GM15510 (cell line): ENCODE data around the gene GNS.

Experiments used
- POLR2A ChIP-seq: IDR thresholded peaks from 3 replicates; pipeline ENCODE4 v1.6.1; 2011; ENCODE audit warnings: borderline replicate concordance; ENCODE audit not compliant: insufficient read length; ENCODE audit errors: extremely low read depth

GNS gene

GRCh38 chr12:64680235-64680634, 79.0 kb downstream of the GNS start:
- no peak for TF ChIP-seq POLR2A

DNA sequence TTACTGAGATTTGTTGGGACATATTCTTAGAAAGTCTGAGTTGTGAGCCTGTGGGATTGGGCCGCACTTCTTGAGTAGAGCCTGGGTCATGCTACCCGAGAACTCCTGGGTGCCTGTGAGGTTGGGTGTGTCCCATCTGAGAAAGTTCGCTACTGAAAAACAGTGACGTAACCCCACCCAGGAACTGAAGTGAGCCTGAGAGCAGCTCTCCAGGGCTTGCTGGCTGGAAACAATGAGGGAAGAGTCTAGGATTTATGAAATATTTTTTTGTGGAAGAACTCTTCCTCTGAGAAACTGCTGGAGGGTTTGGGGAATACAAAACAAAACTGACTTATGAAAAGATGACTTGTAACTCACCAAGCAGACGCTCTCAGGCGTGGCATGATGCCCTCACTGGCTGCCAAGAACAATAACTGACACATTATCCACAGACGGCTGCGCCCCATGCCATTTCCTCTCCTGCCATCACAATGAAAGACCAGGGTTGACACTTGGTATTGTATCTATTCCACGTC, 79.7 kb downstream of the GNS start:
- no peak for TF ChIP-seq POLR2A

GRCh38 chr12:64678835-64679234, 80.4 kb downstream of the GNS start:
- no peak for TF ChIP-seq POLR2A

GRCh38 chr12:64678248-64678647, 81.0 kb downstream of the GNS start:
- TF ChIP-seq POLR2A: no peak

GRCh38 chr12:64675795-64676194, 83.4 kb downstream of the GNS start:
- TF ChIP-seq POLR2A: no peak

DNA sequence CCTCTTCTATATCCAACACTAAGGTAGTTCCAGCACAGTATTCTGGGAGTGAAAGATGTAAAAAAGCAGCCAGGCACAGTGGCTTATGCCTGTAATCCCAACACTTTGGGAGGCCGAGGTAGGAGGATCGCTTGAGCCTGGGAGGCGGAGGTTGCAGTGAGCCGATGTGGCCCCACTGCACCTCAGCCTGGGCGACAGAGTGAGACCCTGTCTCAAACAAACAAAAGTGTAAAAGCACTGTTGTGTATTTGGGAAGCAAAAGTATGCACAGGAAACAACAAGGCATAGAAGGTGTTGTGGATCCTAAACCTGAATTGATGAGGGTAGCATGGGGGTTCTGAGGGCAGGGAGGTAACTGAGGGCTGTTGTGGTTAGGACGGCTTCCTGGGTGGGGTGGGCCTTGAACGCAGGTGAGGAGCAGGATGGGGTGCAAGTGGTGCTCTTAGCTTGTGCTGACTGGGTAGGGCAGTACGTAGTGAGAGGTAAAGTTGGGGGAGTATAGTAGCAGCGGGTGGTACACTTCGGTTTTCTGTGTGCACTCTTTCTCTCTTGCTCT, 84.8 kb downstream of the GNS start:
- TF ChIP-seq POLR2A: no peak

DNA sequence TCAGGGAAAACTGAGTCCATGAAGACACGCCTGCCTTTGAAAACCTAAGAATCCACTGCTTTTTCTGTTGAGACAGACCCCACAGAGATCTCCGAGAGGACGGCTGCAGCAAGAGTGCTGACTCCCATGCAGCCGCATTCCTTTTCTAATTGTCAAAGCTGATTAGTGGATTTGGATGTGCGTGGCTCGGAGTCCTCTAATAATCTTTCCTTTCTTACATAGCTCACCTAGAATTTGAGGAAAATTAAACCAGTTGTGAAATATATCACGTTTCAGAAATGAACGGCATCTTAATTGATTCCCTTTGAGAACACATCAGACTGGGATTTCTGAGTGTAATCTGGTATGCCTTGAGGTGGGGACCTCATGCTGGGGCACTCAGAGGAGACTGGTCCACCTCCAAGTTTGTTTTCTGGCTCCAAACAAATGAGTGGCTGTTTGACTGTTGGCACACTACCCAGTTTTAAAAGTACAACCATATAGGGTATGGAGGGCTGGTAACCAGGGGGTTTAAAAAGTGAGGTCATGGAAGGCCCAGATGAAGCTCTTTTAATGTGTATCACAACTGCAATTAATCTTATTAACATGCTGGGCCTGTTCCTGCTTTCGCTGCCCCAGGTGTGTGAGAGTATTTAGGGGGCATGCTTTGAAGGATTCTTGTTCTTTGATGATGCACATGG, 85.6 kb downstream of the GNS start:
- TF ChIP-seq POLR2A: no peak

GRCh38 chr12:64672925-64673409, 86.2 kb downstream of the GNS start:
- no peak for TF ChIP-seq POLR2A

DNA sequence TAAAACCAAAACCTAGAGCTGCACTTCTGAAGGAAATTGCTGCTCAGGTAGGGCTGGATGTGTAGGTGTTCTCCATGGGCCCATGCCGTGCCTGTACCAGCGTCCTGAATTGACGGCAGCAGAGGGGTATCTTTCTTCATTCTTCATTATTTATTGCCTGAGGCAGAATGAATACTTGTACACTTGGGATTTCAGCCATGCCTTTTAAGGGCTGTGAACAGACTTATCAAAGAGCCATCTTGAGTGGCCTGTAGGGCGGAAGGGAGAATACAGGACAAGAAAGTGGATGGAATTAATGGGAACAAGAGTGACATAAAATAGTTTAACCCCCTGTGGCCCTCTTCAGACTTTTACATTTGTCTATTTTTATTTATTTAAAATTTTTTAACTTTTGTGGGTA, 87.5 kb downstream of the GNS start:
- TF ChIP-seq POLR2A: no peak

DNA sequence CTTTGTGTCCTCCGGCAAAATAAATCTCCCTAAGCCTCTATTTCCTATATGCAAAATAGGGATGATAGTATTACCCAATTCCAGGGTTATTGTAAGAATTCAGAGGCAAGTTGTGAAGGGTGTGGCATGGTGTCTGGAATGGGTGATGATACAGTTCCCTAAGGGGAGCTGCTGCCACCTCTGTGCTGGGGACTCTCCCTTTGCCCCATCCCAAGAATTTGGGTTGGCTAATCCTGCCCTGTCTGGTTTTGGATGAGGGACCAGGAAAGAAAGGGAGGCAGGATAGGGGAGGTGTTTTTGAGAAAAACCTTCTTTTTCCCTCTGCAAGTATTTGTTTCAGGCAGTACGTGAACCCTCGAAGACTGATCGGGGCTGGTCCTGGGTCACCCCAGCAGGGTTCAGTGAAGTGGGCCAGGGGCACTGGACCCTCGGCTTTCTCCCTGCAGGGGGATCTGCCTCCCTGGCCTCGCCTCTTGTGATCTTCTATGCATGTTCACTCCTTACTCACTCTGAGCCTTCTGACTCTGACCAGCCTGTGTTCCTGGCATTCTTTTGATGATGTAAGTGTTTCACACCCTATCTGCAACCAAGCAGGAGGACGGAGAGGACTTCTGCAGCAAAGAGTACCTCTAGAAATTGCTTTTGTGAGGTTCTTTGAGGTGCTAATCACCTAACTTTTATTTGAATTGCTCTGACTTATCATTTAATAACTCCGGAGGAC, 88.1 kb downstream of the GNS start:
- TF ChIP-seq POLR2A: no peak

GRCh38 chr12:64670019-64670418, 89.2 kb downstream of the GNS start:
- TF ChIP-seq POLR2A: no peak

DNA sequence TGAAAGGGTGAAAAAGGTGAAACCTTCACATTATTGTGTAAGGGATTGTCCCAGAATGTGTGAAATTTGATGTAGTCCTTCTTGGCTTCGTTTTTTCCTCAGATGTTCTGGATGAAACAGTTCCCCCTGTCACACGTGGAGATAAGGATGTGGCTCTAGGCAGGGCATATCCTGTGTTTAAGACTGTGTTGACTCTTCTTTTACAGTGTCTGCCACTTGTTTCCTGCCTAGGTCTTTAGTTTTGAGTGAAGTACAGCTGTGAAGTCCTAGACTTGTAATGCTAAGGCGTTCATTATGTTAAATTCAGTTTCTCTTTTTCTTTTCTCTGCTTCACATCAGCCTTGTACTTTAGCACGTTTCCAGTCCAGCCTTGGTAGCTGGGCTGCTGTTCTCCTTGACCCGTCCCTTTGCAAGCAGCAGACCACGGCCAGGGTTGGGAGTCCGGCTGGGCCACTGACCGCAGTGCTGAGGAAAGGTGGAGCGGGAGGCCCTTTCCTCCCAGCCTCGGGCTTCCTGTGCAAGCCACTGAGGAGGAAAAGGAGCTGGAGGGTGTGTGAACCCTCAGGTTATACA, 89.8 kb downstream of the GNS start:
- TF ChIP-seq POLR2A: peak; percentile 21

DNA sequence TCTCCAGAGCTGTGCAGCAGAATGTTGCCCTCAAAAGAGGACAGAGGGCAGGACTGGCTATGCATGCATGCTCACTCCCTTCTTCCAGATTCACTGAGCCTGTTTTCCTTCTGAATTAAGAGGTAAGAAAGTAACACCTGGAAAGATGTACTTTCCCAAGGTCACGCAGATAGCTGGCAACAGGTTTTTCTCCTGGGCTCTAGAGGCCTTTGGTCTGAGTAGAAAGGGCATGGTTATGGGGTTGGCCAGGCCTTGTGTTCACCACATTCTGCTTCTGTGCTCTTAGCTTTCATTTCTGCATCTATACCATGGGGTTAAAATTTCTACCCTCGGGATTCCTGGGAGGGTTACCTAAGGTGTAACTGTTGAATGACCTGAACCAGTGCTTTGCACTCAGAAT, 91.4 kb downstream of the GNS start:
- no peak for TF ChIP-seq POLR2A

DNA sequence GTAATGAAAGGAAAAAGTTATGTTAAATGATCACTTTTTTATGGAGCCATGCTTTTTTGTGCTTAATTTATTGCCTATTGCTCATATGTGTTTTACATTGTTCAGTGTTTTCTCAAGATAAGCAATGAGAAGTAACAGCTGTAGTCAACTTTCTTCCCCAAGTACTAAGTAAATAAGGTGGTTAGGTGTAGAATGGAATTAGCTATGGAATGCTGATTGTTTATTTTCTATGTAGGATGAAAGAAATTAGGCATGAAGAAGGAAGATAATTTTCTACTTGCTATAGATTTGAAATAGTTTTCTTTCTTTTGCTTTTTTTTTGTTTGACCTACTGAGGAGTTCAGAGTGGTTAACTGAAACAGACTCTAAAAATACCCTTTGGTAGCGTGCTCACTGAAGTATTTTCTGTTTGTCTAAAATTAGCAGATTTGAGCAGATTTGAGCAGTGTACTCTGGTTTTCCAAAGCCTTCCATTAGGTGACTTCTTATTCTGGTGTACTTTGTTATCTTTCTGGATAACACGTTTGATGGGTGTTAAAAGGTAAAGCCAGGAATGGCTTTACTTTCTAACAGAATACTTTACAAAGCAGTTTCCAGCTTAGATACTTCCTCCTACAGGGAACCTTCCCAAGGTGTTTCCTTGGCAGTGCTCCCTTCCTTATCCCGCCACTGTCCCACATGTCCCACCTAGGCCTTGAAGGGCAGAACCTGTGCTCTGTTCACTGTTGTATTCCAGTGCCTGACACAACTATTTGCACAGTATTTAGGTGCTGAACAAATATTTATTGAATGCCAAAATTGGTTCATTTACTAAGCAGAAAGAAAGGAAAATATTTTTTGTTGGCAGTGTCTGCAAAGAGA, 92.9 kb downstream of the GNS start:
- TF ChIP-seq POLR2A: no peak
